Measurements from ENCODE around the gene SPATA22. TPM values are rescaled to one million over a fixed set of nuclear protein-coding genes. Genes with fewer than 3 reads are reported as not detected.
"Not testable (repeated sequence)": the region's sequence is repeated elsewhere in the genome, so short reads cannot be mapped to it uniquely, and the experiment has no call there.

The SPATA22 gene
- total RNA-seq = not detected
- polyA plus RNA-seq (2013, experiment 1 of 2) = not detected
- 0.17 TPM for polyA plus RNA-seq (2013, experiment 2 of 2)
- long read RNA-seq, experiment 1 = 0 reads
- long read RNA-seq, experiment 2 = 0 reads
- long read RNA-seq, experiment 3 = 0 reads
- long read RNA-seq, experiment 4 = 0 reads

GRCh38 chr17:3471599-3471998, at the start of gene SPATA22:
SPATA22 (minus strand) TSS chr17:3471819; CDS start chr17:3469325, 2,494 bp downstream.
- 94 to 100% methylated on average over 27 to 38 of the region's 38 CpGs for WGBS, 2 experiments (ENCODE audit: insufficient coverage in 1 of 2, insufficient read length in 1 of 2)
- no peak for TF ChIP-seq CTCF (conservative IDR thresholded peaks at IDR 0.05)
- no peak within 1 kb of the TSS for H3K9ac ChIP-seq (ENCODE audit: extremely low read depth, low read length, poor library complexity, severe bottlenecking)
- H3K4me3 ChIP-seq (ENCODE audit: low read length) = no peak within 1 kb of the TSS
- Mint-ChIP-seq H3K27ac (no peak within 1 kb of the TSS), H3K4me3 (no peak within 1 kb of the TSS), H3K27me3 (ENCODE audit: insufficient read depth) (no peaks in the 10 kb centered on the region), H3K4me1 (no peaks in the 10 kb centered on the region), H3K36me3 (ENCODE audit: low read depth) (no peaks in the 10 kb centered on the region), H3K9me3 (no peaks in the 10 kb centered on the region)
- H3K27me3 ChIP-seq (ENCODE audit: control insufficient read depth, insufficient read depth, low read length, poor library complexity, severe bottlenecking) = no peaks in the 10 kb centered on the region
- DNase-seq = no peak
- H3K27ac ChIP-seq (ENCODE audit: low read depth, low read length) = no peak within 1 kb of the TSS
- H3K9me3 ChIP-seq (ENCODE audit: control insufficient read depth, low read length) = no peaks in the 10 kb centered on the region
- no peaks in the 10 kb centered on the region for H3K4me1 ChIP-seq (ENCODE audit: control insufficient read depth, insufficient read depth, low read length)
- no peaks in the 10 kb centered on the region for H3K36me3 ChIP-seq (ENCODE audit: control insufficient read depth, insufficient read depth, low read length)

- peaks cover 34% of the 10 kb centered on the region for H3K36me3 Mint-ChIP-seq (ENCODE audit: low read depth)
- WGBS, 2 experiments (ENCODE audit: insufficient coverage in 1 of 2, insufficient read length in 1 of 2) = 94 to 96% methylated on average over 4 of the region's 4 CpGs
- H3K9me3 Mint-ChIP-seq; H3K27me3 Mint-ChIP-seq (ENCODE audit: insufficient read depth); H3K4me1 Mint-ChIP-seq; H3K4me3 Mint-ChIP-seq; H3K4me3 ChIP-seq (ENCODE audit: low read length); H3K27ac ChIP-seq (ENCODE audit: low read depth, low read length); H3K27ac Mint-ChIP-seq; DNase-seq; H3K4me1 ChIP-seq (ENCODE audit: control insufficient read depth, insufficient read depth, low read length); H3K9me3 ChIP-seq (ENCODE audit: control insufficient read depth, low read length); H3K27me3 ChIP-seq (ENCODE audit: control insufficient read depth, insufficient read depth, low read length, poor library complexity, severe bottlenecking); H3K9ac ChIP-seq (ENCODE audit: extremely low read depth, low read length, poor library complexity, severe bottlenecking): not testable (repeated sequence)
- H3K36me3 ChIP-seq (ENCODE audit: control insufficient read depth, insufficient read depth, low read length) = peaks cover 23% of the 10 kb centered on the region
Measured at GRCh38 chr17:3519472-3519871, 47.9 kb upstream of the SPATA22 start.

GRCh38 chr17:3514873-3515272, 43.3 kb upstream of the SPATA22 start:
- Histone ChIP-seq H3K4me1 (ENCODE audit: control insufficient read depth, insufficient read depth, low read length) (no peaks in the 10 kb centered on the region), H3K4me3 (ENCODE audit: low read length) (no peak overlapping the region), H3K9ac (ENCODE audit: extremely low read depth, low read length, poor library complexity, severe bottlenecking) (no peak overlapping the region), H3K9me3 (ENCODE audit: control insufficient read depth, low read length) (no peaks in the 10 kb centered on the region), H3K27ac (ENCODE audit: low read depth, low read length) (no peak overlapping the region), H3K27me3 (ENCODE audit: control insufficient read depth, insufficient read depth, low read length, poor library complexity, severe bottlenecking) (no peaks in the 10 kb centered on the region), H3K36me3 (ENCODE audit: control insufficient read depth, insufficient read depth, low read length) (peaks cover 39% of the 10 kb centered on the region)
- no peaks in the 10 kb centered on the region for H3K9me3 Mint-ChIP-seq
- H3K4me3 Mint-ChIP-seq = no peak overlapping the region
- H3K4me1 Mint-ChIP-seq = no peaks in the 10 kb centered on the region
- 87 to 90% methylated on average over 7 to 9 of the region's 9 CpGs for WGBS, 2 experiments (ENCODE audit: insufficient coverage in 1 of 2, insufficient read length in 1 of 2)
- H3K27ac Mint-ChIP-seq = no peak overlapping the region
- no peaks in the 10 kb centered on the region for H3K27me3 Mint-ChIP-seq (ENCODE audit: insufficient read depth)
- H3K36me3 Mint-ChIP-seq (ENCODE audit: low read depth) = peaks cover 60% of the 10 kb centered on the region
- no peak for DNase-seq
- TF ChIP-seq CTCF (conservative IDR thresholded peaks at IDR 0.05) = no peak

GRCh38 chr17:3514167-3514566, 42.5 kb upstream of the SPATA22 start:
- H3K27ac Mint-ChIP-seq; H3K4me1 ChIP-seq (ENCODE audit: control insufficient read depth, insufficient read depth, low read length); H3K4me3 ChIP-seq (ENCODE audit: low read length); H3K9me3 ChIP-seq (ENCODE audit: control insufficient read depth, low read length); DNase-seq; H3K27me3 Mint-ChIP-seq (ENCODE audit: insufficient read depth); H3K27ac ChIP-seq (ENCODE audit: low read depth, low read length); H3K9ac ChIP-seq (ENCODE audit: extremely low read depth, low read length, poor library complexity, severe bottlenecking); H3K27me3 ChIP-seq (ENCODE audit: control insufficient read depth, insufficient read depth, low read length, poor library complexity, severe bottlenecking); H3K9me3 Mint-ChIP-seq; H3K4me1 Mint-ChIP-seq; H3K4me3 Mint-ChIP-seq: not testable (repeated sequence)
- peaks cover 37% of the 10 kb centered on the region for H3K36me3 ChIP-seq (ENCODE audit: control insufficient read depth, insufficient read depth, low read length)
- peaks cover 67% of the 10 kb centered on the region for H3K36me3 Mint-ChIP-seq (ENCODE audit: low read depth)
- 95 to 98% methylated on average over 11 of the region's 11 CpGs for WGBS, 2 experiments (ENCODE audit: insufficient coverage in 1 of 2, insufficient read length in 1 of 2)

Data from endodermal cell (in vitro differentiated cells).